Sigmoid colon (tissue), 7 donors: ENCODE results near the gene MSH2. TPM values are rescaled to one million over a fixed set of nuclear protein-coding genes. Genes with fewer than 3 reads are reported as not detected.
"Not testable (repeated sequence)": the region's sequence is repeated elsewhere in the genome, so short reads cannot be mapped to it uniquely, and the experiment has no call there.

Experiments used
- DNase-seq: peaks from one replicate; pipeline ENCODE4 v3.0.0-alpha.2; 2019
- H3K27ac ChIP-seq, 4 donors: fragments of 200-600 bp; sonication (generic); one replicate each; pipeline ENCODE4 v1.5.1; 2016 to 2019; ENCODE audit warnings: mild to moderate bottlenecking in 1 of 4
- H3K27me3 ChIP-seq, 3 donors: fragments of 200-600 bp; sonication (generic); one replicate each; pipeline ENCODE4 v1.5.1; 2019; ENCODE audit warnings: mild to moderate bottlenecking in 1 of 3
- H3K36me3 ChIP-seq, 4 donors: fragments of 200-600 bp; sonication (generic); one replicate each; pipeline ENCODE4 v1.5.1; 2016 to 2019
- H3K4me1 ChIP-seq, 4 donors: fragments of 200-600 bp; sonication (generic); one replicate each; pipeline ENCODE4 v1.5.1; 2017 to 2019
- H3K4me3 ChIP-seq, 4 donors: fragments of 200-600 bp; sonication (generic); one replicate each; pipeline ENCODE4 v1.5.1; 2017 to 2019; ENCODE audit warnings: mild to moderate bottlenecking in 2 of 4, moderate library complexity in 1 of 4
- H3K9me3 ChIP-seq, 4 donors: fragments of 200-600 bp in 3 of 4; sonication (generic) in 3 of 4; one replicate each; pipeline versions ENCODE4 v1.5.1 to v1.6.1; 2013 to 2019
- CTCF ChIP-seq, 4 experiments: fragments of 450-650 bp in 3 of 4; fragments of 200-600 bp in 1 of 4; IDR thresholded peaks; one replicate each; pipeline ENCODE4 v1.5.1; 2016 to 2019; ENCODE audit warnings: antibody characterized with exemption in 4 of 4, mild to moderate bottlenecking in 3 of 4, moderate library complexity in 2 of 4
- EP300 ChIP-seq, 4 donors: sonication (generic); formaldehyde crosslinking; IDR thresholded peaks; one replicate each; pipeline ENCODE4 v1.6.1; 2017; ENCODE audit warnings: antibody characterized with exemption in 4 of 4
- POLR2A ChIP-seq, 2 donors: fragments of 450-650 bp; IDR thresholded peaks; one replicate each; pipeline ENCODE4 v1.6.1; 2016; ENCODE audit warnings: antibody characterized with exemption in 2 of 2, mild to moderate bottlenecking in 2 of 2, moderate library complexity in 2 of 2
- POLR2AphosphoS5 ChIP-seq, 4 donors: sonication (generic); formaldehyde crosslinking; IDR thresholded peaks; one replicate each; pipeline ENCODE4 v1.6.1; 2017; ENCODE audit warnings: antibody characterized with exemption in 4 of 4
- WGBS, 2 donors: extraction: QIAGEN DNeasy Blood & Tissue Kit; methylation state at CpG; one replicate each; pipeline ENCODE4 v1.1.7; 2013; 5-methylcytosine and 5-hydroxymethylcytosine counted together
- intact Hi-C: fragments of 100-400 bp; cut with DNase I; formaldehyde crosslinking; loops from one replicate; pipeline ENCODE4 v1.15.1; 2023
- polyA plus RNA-seq, 3 donors: library from polyadenylated mRNA; stranded (reverse); fragments of 200-250 nt; gene quantifications; one replicate each; pipeline ENCODE4 v1.2.3, GENCODE V29; 2013
- total RNA-seq, 4 donors: library from RNA; depleted of rRNA; stranded (reverse); fragments of >200 nt; gene quantifications; one replicate each; pipeline ENCODE4 v1.1.0, GENCODE V29; 2016
- donor health status: healthy with polysubstance abuse.
- donor health status: Bipolar disorder and iron deficiency.
- donor health status: healthy.

The MSH2 gene
- total and polyA plus RNA-seq, 7 donors: 7.2 to 13.9 (median 9.4) TPM

- no peaks in the 10 kb centered on the region for H3K36me3 ChIP-seq
- DNase-seq: no peak
- intact Hi-C loops: no loop called here
- WGBS, 2 donors: 95 to 97% methylated on average over 3 of the region's 3 CpGs
- H3K4me3 ChIP-seq: no peak overlapping the region
- H3K27ac ChIP-seq: no peak overlapping the region
- H3K9me3 ChIP-seq: peaks cover 0 to 10% (median 0%) of the 10 kb centered on the region in 4 donors
- H3K27me3 ChIP-seq: no peaks in the 10 kb centered on the region
- TF ChIP-seq EP300 (IDR thresholded peaks at IDR 0.05): no peak
- TF ChIP-seq POLR2AphosphoS5 (IDR thresholded peaks at IDR 0.05): no peak
- no peak for TF ChIP-seq CTCF (IDR thresholded peaks at IDR 0.05)
- no peak for TF ChIP-seq POLR2A (IDR thresholded peaks at IDR 0.05)
- H3K4me1 ChIP-seq: no peaks in the 10 kb centered on the region
Measured at GRCh38 chr2:47499093-47499492, 96.1 kb downstream of the MSH2 start.

GRCh38 chr2:47499621-47500309, 96.8 kb downstream of the MSH2 start:
- intact Hi-C loops: no loop called here
- H3K4me3 ChIP-seq: no peak overlapping the region
- no peak overlapping the region for H3K27ac ChIP-seq
- H3K4me1 ChIP-seq: no peaks in the 10 kb centered on the region
- 92% methylated on average over 7 of the region's 7 CpGs for WGBS, 2 donors
- no peak for DNase-seq
- peaks cover 0 to 10% (median 0%) of the 10 kb centered on the region in 4 donors for H3K9me3 ChIP-seq
- no peaks in the 10 kb centered on the region for H3K27me3 ChIP-seq
- TF ChIP-seq EP300 (IDR thresholded peaks at IDR 0.05) (no peak), POLR2A (IDR thresholded peaks at IDR 0.05) (no peak), POLR2AphosphoS5 (IDR thresholded peaks at IDR 0.05) (no peak), CTCF (IDR thresholded peaks at IDR 0.05) (no peak)
- H3K36me3 ChIP-seq: no peaks in the 10 kb centered on the region

- no peak for TF ChIP-seq POLR2A (IDR thresholded peaks at IDR 0.05)
- TF ChIP-seq EP300 (IDR thresholded peaks at IDR 0.05): no peak
- no peak for TF ChIP-seq POLR2AphosphoS5 (IDR thresholded peaks at IDR 0.05)
- TF ChIP-seq CTCF (IDR thresholded peaks at IDR 0.05): no peak
- Histone ChIP-seq H3K4me3 (no peak overlapping the region), H3K4me1 (no peaks in the 10 kb centered on the region), H3K36me3 (no peaks in the 10 kb centered on the region), H3K27ac (no peak overlapping the region), H3K27me3 (no peaks in the 10 kb centered on the region), H3K9me3 (peaks cover 0 to 10% (median 0%) of the 10 kb centered on the region in 4 donors)
- 71 to 80% methylated on average over 3 of the region's 3 CpGs for WGBS, 2 donors
- intact Hi-C loops: no loop called here
- no peak for DNase-seq
Measured at GRCh38 chr2:47501374-47502200, 98.6 kb downstream of the MSH2 start.

GRCh38 chr2:47502498-47502897, 99.5 kb downstream of the MSH2 start:
- intact Hi-C loops, H3K4me3 ChIP-seq, DNase-seq, H3K36me3 ChIP-seq, H3K4me1 ChIP-seq, H3K27me3 ChIP-seq, H3K27ac ChIP-seq, H3K9me3 ChIP-seq: not testable (repeated sequence)
- 88 to 90% methylated on average over 2 of the region's 2 CpGs for WGBS, 2 donors

GRCh38 chr2:47503481-47504070, 100.6 kb downstream of the MSH2 start:
- 84 to 93% methylated on average over 8 of the region's 8 CpGs for WGBS, 2 donors
- no peak for DNase-seq
- no peak overlapping the region for H3K27ac ChIP-seq
- H3K27me3 ChIP-seq: no peaks in the 10 kb centered on the region
- H3K36me3 ChIP-seq: no peaks in the 10 kb centered on the region
- TF ChIP-seq POLR2AphosphoS5 (IDR thresholded peaks at IDR 0.05) (no peak), EP300 (IDR thresholded peaks at IDR 0.05) (no peak), CTCF (IDR thresholded peaks at IDR 0.05) (no peak), POLR2A (IDR thresholded peaks at IDR 0.05) (no peak)
- no peak overlapping the region for H3K4me3 ChIP-seq
- H3K4me1 ChIP-seq: no peaks in the 10 kb centered on the region
- intact Hi-C loops: no loop called here
- H3K9me3 ChIP-seq: peaks cover 0 to 10% (median 0%) of the 10 kb centered on the region in 4 donors
